ENCODE measurements around the gene XPR1.

GRCh38 chr1:180722586-180722985, 90.8 kb downstream of the XPR1 start:
- TF ChIP-seq CTCF (IDR thresholded peaks at IDR 0.05) (no peak), POLR2A (IDR thresholded peaks at IDR 0.05) (no peak), POLR2AphosphoS5 (IDR thresholded peaks at IDR 0.05) (no peak)
